Lower lobe of right lung (tissue), 2 donors: ENCODE results near the gene VASH2. TPM values are rescaled to one million over a fixed set of nuclear protein-coding genes. Genes with fewer than 3 reads are reported as not detected.

Experiments
- ATAC-seq, 2 donors: fragments of 200-7000 bp; cut with Tn5 transposase; one replicate each; pipeline ENCODE4 v1.9.1; 2020 to 2022; ENCODE audit warnings: mild to moderate bottlenecking in 2 of 2, moderate library complexity in 2 of 2
- DNase-seq: peaks from one replicate; pipeline ENCODE4 v3.0.0-alpha.2; 2020
- H3K27ac ChIP-seq: fragments of 200-600 bp; one replicate; pipeline ENCODE4 v1.8.0; 2022
- H3K27me3 ChIP-seq: fragments of 200-600 bp; one replicate; pipeline ENCODE4 v1.8.0; 2022; ENCODE audit warnings: low read depth
- H3K36me3 ChIP-seq: fragments of 200-600 bp; one replicate; pipeline ENCODE4 v1.8.0; 2022; ENCODE audit warnings: mild to moderate bottlenecking
- H3K4me1 ChIP-seq: fragments of 200-600 bp; one replicate; pipeline ENCODE4 v1.8.0; 2022
- H3K4me3 ChIP-seq: fragments of 200-600 bp; one replicate; pipeline ENCODE4 v1.8.0; 2022; ENCODE audit warnings: mild to moderate bottlenecking
- H3K9me3 ChIP-seq: fragments of 200-600 bp; one replicate; pipeline ENCODE4 v1.8.0; 2022
- intact Hi-C: fragments of 100-400 bp; cut with DNase I; formaldehyde crosslinking; loops from one replicate; pipeline ENCODE4 v1.11.0; 2022
- total RNA-seq: library from RNA; stranded (reverse); fragmentation: NEBNext Ultra II Directional; extraction: Animal tissue kit (Norgen Biotek cat#: 25700); gene quantifications from one replicate; pipeline ENCODE4 v1.2.1, GENCODE V29; 2021
- TF ChIP-seq, protein P1 (sequence below): fragments of 200-600 bp; IDR thresholded peaks from one replicate; pipeline ENCODE4 v1.8.0; 2022; ENCODE audit warnings: antibody characterized with exemption, mild to moderate bottlenecking
- donor health status: DM: no; HTN: yes; CAD: no; lungs with severe emphysema.

VASH2 gene
- total RNA-seq, 1 donor from 2014 or later, result 1.6 TPM

GRCh38 chr1:212951126-212951946 lies 995 bp downstream of the VASH2 start:
- no peaks in the 10 kb centered on the region for H3K9me3 ChIP-seq
- no peak overlapping the region for H3K27ac ChIP-seq
- DNase-seq, result no peak
- H3K4me1 ChIP-seq, result peaks cover 14% of the 10 kb centered on the region
- ATAC-seq, result peak; percentile 29 to 39
- H3K27me3 ChIP-seq, result peaks cover 35% of the 10 kb centered on the region
- intact Hi-C loops, result no loop called here
- H3K36me3 ChIP-seq, result no peaks in the 10 kb centered on the region
- peak overlapping the region; percentile 64 for H3K4me3 ChIP-seq
- TF ChIP-seq, protein P1, sequence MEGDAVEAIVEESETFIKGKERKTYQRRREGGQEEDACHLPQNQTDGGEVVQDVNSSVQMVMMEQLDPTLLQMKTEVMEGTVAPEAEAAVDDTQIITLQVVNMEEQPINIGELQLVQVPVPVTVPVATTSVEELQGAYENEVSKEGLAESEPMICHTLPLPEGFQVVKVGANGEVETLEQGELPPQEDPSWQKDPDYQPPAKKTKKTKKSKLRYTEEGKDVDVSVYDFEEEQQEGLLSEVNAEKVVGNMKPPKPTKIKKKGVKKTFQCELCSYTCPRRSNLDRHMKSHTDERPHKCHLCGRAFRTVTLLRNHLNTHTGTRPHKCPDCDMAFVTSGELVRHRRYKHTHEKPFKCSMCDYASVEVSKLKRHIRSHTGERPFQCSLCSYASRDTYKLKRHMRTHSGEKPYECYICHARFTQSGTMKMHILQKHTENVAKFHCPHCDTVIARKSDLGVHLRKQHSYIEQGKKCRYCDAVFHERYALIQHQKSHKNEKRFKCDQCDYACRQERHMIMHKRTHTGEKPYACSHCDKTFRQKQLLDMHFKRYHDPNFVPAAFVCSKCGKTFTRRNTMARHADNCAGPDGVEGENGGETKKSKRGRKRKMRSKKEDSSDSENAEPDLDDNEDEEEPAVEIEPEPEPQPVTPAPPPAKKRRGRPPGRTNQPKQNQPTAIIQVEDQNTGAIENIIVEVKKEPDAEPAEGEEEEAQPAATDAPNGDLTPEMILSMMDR, result no peak

- Histone ChIP-seq H3K4me1 (peaks cover 14% of the 10 kb centered on the region), H3K4me3 (no peak overlapping the region)
Observed at GRCh38 chr1:212951947-212952640, 1.8 kb downstream of the VASH2 start.

DNA sequence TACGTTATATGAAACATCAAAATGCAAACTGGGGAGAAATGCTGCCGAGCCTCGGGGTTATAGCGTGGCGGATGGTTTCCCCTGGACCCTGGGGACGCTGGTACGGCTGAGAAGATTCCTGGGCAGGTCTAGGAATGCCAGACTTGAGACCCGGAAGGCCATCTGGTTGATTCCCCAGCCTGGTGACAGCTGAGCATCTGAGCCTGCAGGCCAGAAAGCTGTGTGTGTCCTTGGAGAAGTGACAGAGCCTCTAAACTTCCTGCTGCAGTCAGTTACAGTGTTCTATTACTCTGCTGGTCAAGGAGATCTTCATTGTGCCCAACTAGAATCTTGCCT lies 2.3 kb downstream of the VASH2 start:
- ATAC-seq (no peak), DNase-seq (no peak)
- no peaks in the 10 kb centered on the region for H3K9me3 ChIP-seq
- H3K27ac ChIP-seq, result no peak overlapping the region
- intact Hi-C loops, result no loop called here
- H3K36me3 ChIP-seq, result no peaks in the 10 kb centered on the region
- H3K4me3 ChIP-seq, result no peak overlapping the region
- TF ChIP-seq, protein P1, result no peak
- H3K27me3 ChIP-seq, result peaks cover 35% of the 10 kb centered on the region
- peaks cover 14% of the 10 kb centered on the region for H3K4me1 ChIP-seq

More at GRCh38 chr1:212951947-212952640, 1.8 kb downstream of the VASH2 start:
- TF ChIP-seq, protein P1, result no peak
- Histone ChIP-seq H3K27ac (no peak overlapping the region), H3K9me3 (no peaks in the 10 kb centered on the region), H3K36me3 (no peaks in the 10 kb centered on the region), H3K27me3 (peaks cover 35% of the 10 kb centered on the region)
- intact Hi-C loops, result no loop called here
- ATAC-seq (no peak), DNase-seq (no peak)

- no peak overlapping the region for H3K27ac ChIP-seq
- H3K4me3 ChIP-seq, result no peak overlapping the region
- TF ChIP-seq, protein P1, result no peak
- peaks cover 35% of the 10 kb centered on the region for H3K27me3 ChIP-seq
- DNase-seq (no peak), ATAC-seq (no peak)
- no peaks in the 10 kb centered on the region for H3K36me3 ChIP-seq
- H3K9me3 ChIP-seq, result no peaks in the 10 kb centered on the region
- H3K4me1 ChIP-seq, result peaks cover 14% of the 10 kb centered on the region
- intact Hi-C loops, result no loop called here
Observed at GRCh38 chr1:212953321-212953720, 3.0 kb downstream of the VASH2 start.

- ATAC-seq, result no peak
Observed at GRCh38 chr1:212954514-212954913, 4.2 kb downstream of the VASH2 start.

More at GRCh38 chr1:212954514-212954913, 4.2 kb downstream of the VASH2 start:
- peaks cover 27% of the 10 kb centered on the region for H3K27me3 ChIP-seq
- intact Hi-C loops, result no loop called here
- no peak overlapping the region for H3K27ac ChIP-seq
- H3K36me3 ChIP-seq, result no peaks in the 10 kb centered on the region
- no peaks in the 10 kb centered on the region for H3K9me3 ChIP-seq
- no peak overlapping the region for H3K4me3 ChIP-seq
- TF ChIP-seq, protein P1, result no peak
- no peak for DNase-seq
- H3K4me1 ChIP-seq, result peaks cover 14% of the 10 kb centered on the region
